H1 (cell line): Measurements from ENCODE around the gene EFNA3. TPM values are rescaled to one million over a fixed set of nuclear protein-coding genes. Genes with fewer than 3 reads are reported as not detected.

ENCODE experiments used
- BACH1 ChIP-seq: IDR thresholded peaks from 2 replicates; pipeline ENCODE4 v1.6.1; 2012; ENCODE audit warnings: low read length, improper control_type of control experiment
- CHD7 ChIP-seq: fragments of 300-600 bp; sonication (generic); IDR thresholded peaks from 2 replicates; pipeline ENCODE4 v1.7.1; 2012; ENCODE audit warnings: low read length, moderate library complexity, mild to moderate bottlenecking, inconsistent platforms; ENCODE audit not compliant: insufficient replicate concordance
- CTCF ChIP-seq, 3 experiments: IDR thresholded peaks; 1 replicate in 2 of 3; 2 replicates in 1 of 3; pipeline versions ENCODE4 v1.5.1 to v1.6.1; 2011; ENCODE audit warnings: low read length in 3 of 3, mild to moderate bottlenecking in 3 of 3, inconsistent platforms in 2 of 3, low read depth in 1 of 3, moderate library complexity in 1 of 3; ENCODE audit not compliant: insufficient read depth in 1 of 3; ENCODE audit errors: control extremely low read depth in 1 of 3
- JUND ChIP-seq: IDR thresholded peaks from 2 replicates; pipeline ENCODE4 v1.6.1; 2011; ENCODE audit warnings: mild to moderate bottlenecking, improper control_type of control experiment, low read length
- NRF1 ChIP-seq: IDR thresholded peaks from 2 replicates; pipeline ENCODE4 v1.6.1; 2011; ENCODE audit warnings: mild to moderate bottlenecking, low read depth, low read length, improper control_type of control experiment
- SAP30 ChIP-seq: fragments of 300-600 bp; sonication (generic); IDR thresholded peaks from 2 replicates; pipeline ENCODE4 v1.7.1; 2012; ENCODE audit warnings: low read length, moderate library complexity, mild to moderate bottlenecking, inconsistent platforms; ENCODE audit not compliant: insufficient read depth, insufficient replicate concordance
- YY1 ChIP-seq: IDR thresholded peaks from 2 replicates; pipeline ENCODE4 v1.6.1; 2011; ENCODE audit warnings: low read depth, mild to moderate bottlenecking, low read length
- polyA plus RNA-seq, 7 experiments: library from polyadenylated mRNA; depleted of rRNA in 3 of 7; stranded (reverse) in 5 of 7; unstranded in 2 of 7; fragments of >200 nt in 5 of 7; fragments of 200-250 nt in 2 of 7; gene quantifications; 1 replicate in 5 of 7; 2 replicates in 1 of 7; 4 replicates in 1 of 7; pipeline versions ENCODE4 v1.2.1 to v1.2.3, GENCODE V29; 2011 to 2013; ENCODE audit warnings: missing spikeins in 2 of 7, mixed read lengths in 2 of 7
- total RNA-seq: library from RNA; stranded (reverse); fragmentation: NEBNext Ultra II Directional; extraction: Animal tissue kit (Norgen Biotek cat#: 25700); gene quantifications from 2 replicates; pipeline ENCODE4 v1.2.1, GENCODE V29; 2021

The EFNA3 gene
- total and polyA plus RNA-seq, 2 of the 8 experiments (the other 6 are each of a cell fraction or from before 2014, with no cell fraction given) = 10.8 to 13.8 TPM

- peak in 2 of 3 experiments; percentile 98 to 100; a peak in 3 of 4 replicates for TF ChIP-seq CTCF (IDR thresholded peaks at IDR 0.05; ENCODE audit: control extremely low read depth in 1 of 3, insufficient read depth in 1 of 3, low read depth in 1 of 3, low read length in 3 of 3)
- TF ChIP-seq YY1 = peak; percentile 56
- TF ChIP-seq CHD7 = no peak
- no peak for TF ChIP-seq JUND
- TF ChIP-seq SAP30 = peak; percentile 46
- no peak for TF ChIP-seq BACH1
- TF ChIP-seq NRF1 = peak; percentile 42; the same call in 1 of the 2 replicates
Measured at GRCh38 chr1:155061381-155062150, 17.1 kb upstream of the EFNA3 start (continued).
